Upper lobe of left lung (tissue), 4 donors: ENCODE data around the gene SLC6A6.

Source experiments
- EP300 ChIP-seq, 4 donors: sonication (generic); formaldehyde crosslinking; IDR thresholded peaks; one replicate each; pipeline ENCODE4 v1.5.1; 2017; ENCODE audit warnings: antibody characterized with exemption in 4 of 4, control low read depth in 2 of 4
- TF ChIP-seq, protein P1 (sequence below), 6 experiments: fragments of 450-650 bp in 4 of 6; fragments of 200-600 bp in 2 of 6; sonication (generic) in 2 of 6; IDR thresholded peaks; one replicate each; pipeline ENCODE4 v1.5.1; 2016 to 2019; ENCODE audit warnings: antibody characterized with exemption in 6 of 6

- TF ChIP-seq, protein P1, sequence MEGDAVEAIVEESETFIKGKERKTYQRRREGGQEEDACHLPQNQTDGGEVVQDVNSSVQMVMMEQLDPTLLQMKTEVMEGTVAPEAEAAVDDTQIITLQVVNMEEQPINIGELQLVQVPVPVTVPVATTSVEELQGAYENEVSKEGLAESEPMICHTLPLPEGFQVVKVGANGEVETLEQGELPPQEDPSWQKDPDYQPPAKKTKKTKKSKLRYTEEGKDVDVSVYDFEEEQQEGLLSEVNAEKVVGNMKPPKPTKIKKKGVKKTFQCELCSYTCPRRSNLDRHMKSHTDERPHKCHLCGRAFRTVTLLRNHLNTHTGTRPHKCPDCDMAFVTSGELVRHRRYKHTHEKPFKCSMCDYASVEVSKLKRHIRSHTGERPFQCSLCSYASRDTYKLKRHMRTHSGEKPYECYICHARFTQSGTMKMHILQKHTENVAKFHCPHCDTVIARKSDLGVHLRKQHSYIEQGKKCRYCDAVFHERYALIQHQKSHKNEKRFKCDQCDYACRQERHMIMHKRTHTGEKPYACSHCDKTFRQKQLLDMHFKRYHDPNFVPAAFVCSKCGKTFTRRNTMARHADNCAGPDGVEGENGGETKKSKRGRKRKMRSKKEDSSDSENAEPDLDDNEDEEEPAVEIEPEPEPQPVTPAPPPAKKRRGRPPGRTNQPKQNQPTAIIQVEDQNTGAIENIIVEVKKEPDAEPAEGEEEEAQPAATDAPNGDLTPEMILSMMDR (IDR thresholded peaks at IDR 0.05): no peak
- no peak for TF ChIP-seq EP300 (IDR thresholded peaks at IDR 0.05)
Measured at GRCh38 chr3:14477311-14477935, 75.0 kb downstream of the SLC6A6 start.
